ENCODE data around the gene JAK3. TPM values are rescaled to one million over a fixed set of nuclear protein-coding genes. Genes with fewer than 3 reads are reported as not detected.

Gene JAK3
- total and polyA plus RNA-seq, 2 of the 8 experiments (the other 6 are each of a cell fraction or from before 2014, with no cell fraction given), result 4.0 to 4.7 TPM

- TF ChIP-seq ATF2 (IDR thresholded peaks at IDR 0.05; ENCODE audit: low read length), result no peak
- no peak for TF ChIP-seq KDM5A (IDR thresholded peaks at IDR 0.05; ENCODE audit: low read length)
- TF ChIP-seq RXRA (IDR thresholded peaks at IDR 0.05; ENCODE audit: insufficient read depth, low read depth, low read length), result no peak
- no peak for TF ChIP-seq CHD1 (IDR thresholded peaks at IDR 0.05; ENCODE audit: low read depth, low read length)
- TF ChIP-seq POLR2A (IDR thresholded peaks at IDR 0.05; ENCODE audit: control extremely low read depth in 1 of 2, low read depth in 2 of 2, low read length in 2 of 2), result no peak
- TF ChIP-seq GTF2F1 (IDR thresholded peaks at IDR 0.05; ENCODE audit: borderline replicate concordance, low read depth, low read length), result no peak
- no peak for TF ChIP-seq CHD2 (IDR thresholded peaks at IDR 0.05; ENCODE audit: low read length)
- no peak for TF ChIP-seq RNF2 (IDR thresholded peaks at IDR 0.05; ENCODE audit: borderline replicate concordance, low read depth, low read length, missing control alignments, poor library complexity, severe bottlenecking)
These were observed 57.6 kb downstream of the JAK3 start (continued) for GRCh38 chr19:17790059-17790780.

Measured in H1 (cell line).